ENCODE measurements around the gene TLN1.

Gene TLN1

GRCh38 chr9:35686222-35687203, 45.5 kb downstream of the TLN1 start:
- no peak for DNase-seq (ENCODE audit: low spot score)

GRCh38 chr9:35685506-35685905, 46.5 kb downstream of the TLN1 start:
- no peak for DNase-seq (ENCODE audit: low spot score)

- no peak for DNase-seq (ENCODE audit: low spot score)
These were observed 47.1 kb downstream of the TLN1 start for GRCh38 chr9:35684921-35685320.

GRCh38 chr9:35683323-35683722, 48.7 kb downstream of the TLN1 start:
- DNase-seq (ENCODE audit: low spot score): no peak

- DNase-seq (ENCODE audit: low spot score): no peak
These were observed 49.3 kb downstream of the TLN1 start for GRCh38 chr9:35682520-35683315.

GRCh38 chr9:35682051-35682450, 49.9 kb downstream of the TLN1 start:
- DNase-seq (ENCODE audit: low spot score): no peak

- no peak for DNase-seq (ENCODE audit: low spot score)
These were observed 50.5 kb downstream of the TLN1 start for GRCh38 chr9:35681341-35682002.

GRCh38 chr9:35680331-35681105, 51.5 kb downstream of the TLN1 start:
- no peak for DNase-seq (ENCODE audit: low spot score)

- DNase-seq (ENCODE audit: low spot score): no peak
These were observed 52.1 kb downstream of the TLN1 start for GRCh38 chr9:35679766-35680330.

GRCh38 chr9:35679091-35679490, 52.9 kb downstream of the TLN1 start:
- no peak for DNase-seq (ENCODE audit: low spot score)

- no peak for DNase-seq (ENCODE audit: low spot score)
These were observed 56.1 kb downstream of the TLN1 start for GRCh38 chr9:35675732-35676392.

- DNase-seq (ENCODE audit: low spot score): no peak
These were observed 56.8 kb downstream of the TLN1 start for GRCh38 chr9:35675204-35675603.

GRCh38 chr9:35674025-35674361, 58.0 kb downstream of the TLN1 start:
- no peak for DNase-seq (ENCODE audit: low spot score)

- peak; percentile 57 for DNase-seq (ENCODE audit: low spot score)
These were observed 58.6 kb downstream of the TLN1 start, which contains the start of gene CA9 for GRCh38 chr9:35673132-35674024. Gene CA9 (plus strand): TSS chr9:35673928. CDS start chr9:35673960, 32 bp downstream.

GRCh38 chr9:35669331-35670145, 62.5 kb downstream of the TLN1 start:
- no peak for DNase-seq (ENCODE audit: low spot score)

- DNase-seq (ENCODE audit: low spot score): no peak
These were observed 64.1 kb downstream of the TLN1 start for GRCh38 chr9:35667939-35668338.

- no peak for DNase-seq (ENCODE audit: low spot score)
These were observed 65.4 kb downstream of the TLN1 start for GRCh38 chr9:35666549-35666948.

- DNase-seq (ENCODE audit: low spot score): no peak
These were observed 66.0 kb downstream of the TLN1 start for GRCh38 chr9:35666045-35666444.

- DNase-seq (ENCODE audit: low spot score): no peak
These were observed 66.5 kb downstream of the TLN1 start for GRCh38 chr9:35665471-35665818.

All from Ammon's horn (tissue), 1 donor.